Left renal pelvis (tissue), 4 donors: ENCODE measurements around the gene LAMB4. TPM values are rescaled to one million over a fixed set of nuclear protein-coding genes. Genes with fewer than 3 reads are reported as not detected.
"Not testable (repeated sequence)": the region's sequence is repeated elsewhere in the genome, so short reads cannot be mapped to it uniquely, and the experiment has no call there.

Experiments
- DNase-seq, 4 donors: peaks; one replicate each; pipeline ENCODE4 v3.0.0-alpha.2; 2013; ENCODE audit warnings: low read depth in 4 of 4, low spot score in 3 of 4
- polyA plus RNA-seq, 4 donors: library from polyadenylated mRNA; unstranded; fragments of 120-200 nt; gene quantifications; one replicate each; pipeline ENCODE4 v1.2.1, GENCODE V29; 2013; ENCODE audit not compliant: insufficient read length in 4 of 4

Gene LAMB4
- polyA plus RNA-seq, 4 donors: 2.4 to 5.0 (median 3.0) TPM

DNA sequence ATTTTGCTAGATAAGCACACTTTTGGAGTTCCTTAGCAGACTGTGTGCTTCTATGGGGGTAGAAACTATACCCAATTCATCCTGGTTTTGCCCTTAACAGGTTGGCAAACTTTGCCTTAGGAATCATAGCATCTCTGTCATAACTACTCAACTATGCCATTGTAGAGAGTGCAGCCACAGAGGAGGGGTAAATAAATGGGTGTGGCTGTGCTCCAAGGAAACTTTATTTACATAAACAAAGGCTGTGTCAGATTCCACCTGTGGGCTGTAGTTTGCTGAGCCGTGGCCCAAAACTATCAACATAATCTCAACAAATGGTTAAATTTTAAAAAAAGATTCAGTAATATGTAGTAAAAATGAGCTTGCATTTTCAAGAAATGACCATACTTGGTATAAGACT, 75.6 kb downstream of the LAMB4 start:
- no peak for DNase-seq

- no peak for DNase-seq
Observed at GRCh38 chr7:108053250-108053649, 76.9 kb downstream of the LAMB4 start.

- no peak for DNase-seq
Observed at GRCh38 chr7:108051454-108051853, 78.7 kb downstream of the LAMB4 start.

DNA sequence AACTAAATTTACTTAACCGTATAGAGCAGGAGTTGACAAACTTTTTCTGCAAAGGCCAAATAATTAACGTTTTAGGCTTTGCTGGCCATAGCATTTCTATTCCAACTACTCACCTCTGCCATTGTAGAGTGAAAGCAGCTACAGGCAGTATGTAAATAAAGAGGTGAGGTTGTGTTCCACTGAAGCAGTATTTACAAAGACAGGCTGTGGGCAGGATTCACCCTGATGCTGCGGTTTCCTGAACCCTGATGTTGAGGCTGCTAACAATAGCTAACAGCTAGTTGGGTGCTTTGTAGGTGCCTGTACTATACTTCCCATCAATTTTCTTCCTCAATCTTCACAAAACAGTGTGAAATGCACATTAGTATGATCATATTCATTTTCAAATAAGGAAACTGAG, 80.2 kb downstream of the LAMB4 start:
- no peak for DNase-seq

- no peak for DNase-seq
Observed at GRCh38 chr7:108048422-108048821, 81.7 kb downstream of the LAMB4 start.

- DNase-seq: no peak
Observed at GRCh38 chr7:108046952-108047506, 83.1 kb downstream of the LAMB4 start.

GRCh38 chr7:108045669-108046068, 84.5 kb downstream of the LAMB4 start:
- DNase-seq: no peak

GRCh38 chr7:108045154-108045553, 85.0 kb downstream of the LAMB4 start:
- no peak for DNase-seq

GRCh38 chr7:108044345-108044744, 85.8 kb downstream of the LAMB4 start:
- no peak for DNase-seq

- DNase-seq: no peak
Observed at GRCh38 chr7:108038986-108039385, 91.2 kb downstream of the LAMB4 start.

DNA sequence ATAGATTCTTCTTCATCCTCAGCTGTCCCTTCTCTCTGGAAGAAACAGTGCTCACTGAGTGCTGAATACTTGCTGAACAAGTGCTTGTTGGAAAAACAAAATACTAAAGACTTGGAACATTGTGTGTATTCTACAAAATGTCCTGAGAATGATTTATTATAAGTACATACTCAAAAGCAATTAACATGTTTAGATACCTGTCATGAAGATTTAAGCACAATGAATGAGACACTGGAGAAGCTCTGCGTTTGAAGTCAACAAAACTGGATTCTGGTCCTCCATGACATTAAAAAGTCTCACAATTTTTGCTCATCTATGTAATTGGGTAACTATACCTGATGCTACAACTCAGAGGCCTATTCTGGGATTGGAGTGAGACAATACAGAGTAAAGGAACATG, 92.4 kb downstream of the LAMB4 start:
- no peak for DNase-seq

- DNase-seq: no peak
Observed at GRCh38 chr7:108037140-108037539, 93.0 kb downstream of the LAMB4 start.

- DNase-seq: no peak
Observed at GRCh38 chr7:108034586-108034985, 95.6 kb downstream of the LAMB4 start.

GRCh38 chr7:108033776-108034497, 96.2 kb downstream of the LAMB4 start:
- no peak for DNase-seq

DNA sequence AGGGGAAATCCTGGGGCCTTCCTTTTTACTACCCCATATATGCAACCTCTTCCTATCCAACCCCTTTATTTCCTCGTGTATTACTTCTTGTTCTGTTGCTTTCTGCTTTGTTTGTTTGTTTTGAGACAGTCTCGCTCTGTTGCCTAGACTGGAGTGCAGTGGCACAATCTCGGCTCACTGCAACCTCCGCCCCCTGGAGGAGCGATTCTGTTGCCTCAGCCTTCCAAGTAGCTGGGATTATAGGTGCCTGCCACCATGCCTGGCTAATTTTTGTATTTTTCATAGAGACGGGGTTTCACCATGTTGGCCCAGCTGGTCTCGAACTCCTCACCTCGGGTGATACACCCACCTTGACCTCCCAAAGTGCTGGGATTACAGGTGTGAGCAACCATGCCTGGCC, 96.9 kb downstream of the LAMB4 start:
- not testable (repeated sequence) for DNase-seq

- no peak for DNase-seq
Observed at GRCh38 chr7:108030516-108030915, 99.6 kb downstream of the LAMB4 start.

DNA sequence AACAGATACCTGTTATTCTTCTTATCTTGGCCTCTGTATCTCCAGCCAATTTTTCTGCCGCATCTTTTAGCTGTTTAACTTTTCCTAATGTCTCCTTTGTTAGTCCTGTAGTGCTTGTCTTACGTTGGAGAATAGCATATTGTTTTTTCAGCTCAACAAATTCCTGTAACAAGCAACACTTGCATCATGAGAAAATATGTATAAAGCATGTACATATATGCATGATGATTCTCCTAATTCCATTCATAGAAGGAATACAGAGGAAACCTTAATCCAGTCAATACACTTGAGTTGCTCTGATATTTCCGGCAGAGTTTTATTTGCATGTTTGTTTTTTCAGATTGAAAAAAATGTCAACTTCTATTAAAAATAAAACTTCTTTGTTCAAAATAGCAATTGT, 101.1 kb downstream of the LAMB4 start:
- no peak for DNase-seq

DNA sequence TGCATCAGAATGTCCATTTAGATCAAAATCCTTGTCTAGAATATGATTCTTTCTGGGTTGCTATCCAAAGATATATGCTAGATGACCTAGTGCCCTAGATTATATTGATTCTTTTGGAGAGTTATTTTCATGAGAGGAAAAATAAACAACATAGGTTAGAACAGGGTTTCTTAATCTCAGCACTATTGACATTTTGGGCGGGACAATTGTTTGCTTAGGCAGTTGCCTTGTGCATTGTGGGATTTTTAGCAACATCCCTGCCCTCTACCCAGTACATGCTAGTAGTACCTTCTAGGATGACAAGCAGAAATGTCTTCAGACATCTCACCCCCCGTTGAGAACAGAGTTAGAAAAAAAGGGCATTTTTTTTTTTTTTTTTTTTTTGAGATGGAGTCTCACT, 102.0 kb downstream of the LAMB4 start:
- DNase-seq: no peak

DNA sequence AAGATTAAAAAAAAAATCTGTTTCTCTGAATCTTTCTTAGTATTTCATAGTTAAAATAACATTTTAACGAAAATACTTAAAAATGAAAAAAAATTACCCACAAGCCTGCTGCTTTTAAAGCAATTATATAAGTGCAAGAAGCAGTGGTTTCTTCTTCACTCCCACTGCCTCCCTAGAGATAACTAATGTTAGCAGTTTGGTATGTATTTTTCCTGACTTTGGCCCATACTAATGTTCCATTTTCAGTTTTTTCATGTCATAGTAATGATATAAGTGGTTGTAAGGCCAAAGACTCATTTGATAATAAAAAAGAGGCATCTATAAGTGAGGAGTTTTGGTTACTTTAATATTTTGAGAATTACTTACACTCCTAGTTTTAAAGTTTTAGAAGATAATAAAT, 102.9 kb downstream of the LAMB4 start:
- DNase-seq: no peak

- DNase-seq: no peak
Observed at GRCh38 chr7:108026647-108027046, 103.5 kb downstream of the LAMB4 start.

- no peak for DNase-seq
Observed at GRCh38 chr7:108026116-108026515, 104.0 kb downstream of the LAMB4 start.

DNA sequence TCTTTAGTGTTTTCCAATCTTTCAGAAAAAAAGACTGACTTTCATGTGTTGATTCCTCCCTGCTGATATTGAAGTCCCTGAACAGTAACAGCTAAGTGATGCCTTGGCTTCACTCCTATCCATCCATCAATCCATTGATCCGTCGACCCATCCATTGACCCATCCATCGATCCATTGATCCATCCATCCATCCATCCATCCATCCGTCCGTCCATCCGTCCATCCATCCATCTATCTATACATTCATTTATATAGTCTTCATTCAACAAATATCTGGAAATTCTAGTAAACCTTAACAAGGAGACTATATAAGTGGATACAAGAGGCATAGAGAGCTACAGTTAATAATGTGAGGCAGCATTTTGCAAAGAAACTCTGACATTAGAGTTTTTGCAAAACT, 105.6 kb downstream of the LAMB4 start:
- DNase-seq: no peak

- no peak for DNase-seq
Observed at GRCh38 chr7:108020585-108020984, 109.6 kb downstream of the LAMB4 start.
